Astrocyte of the cerebellum (primary cell): ENCODE measurements around the gene SPSB2.

Experiments
- DNase-seq: peaks from one replicate; pipeline ENCODE4 v3.0.0-alpha.2; 2011; ENCODE audit warnings: low read depth
- H3K4me3 ChIP-seq: 2 replicates; pipeline ENCODE4 v1.5.1; 2011; ENCODE audit warnings: mild to moderate bottlenecking, low read depth, low read length, moderate library complexity
- in situ Hi-C: cut with HindIII; loops from 2 replicates; pipeline ENCODE4 v1.10.0; 2017; ENCODE audit warnings: low sequenced_read_pairs
- TF ChIP-seq, protein P1 (sequence below): IDR thresholded peaks from 2 replicates; pipeline ENCODE4 v1.5.1; 2012; ENCODE audit warnings: low read length, low read depth, moderate library complexity, mild to moderate bottlenecking; ENCODE audit errors: missing control alignments

Gene SPSB2

DNA sequence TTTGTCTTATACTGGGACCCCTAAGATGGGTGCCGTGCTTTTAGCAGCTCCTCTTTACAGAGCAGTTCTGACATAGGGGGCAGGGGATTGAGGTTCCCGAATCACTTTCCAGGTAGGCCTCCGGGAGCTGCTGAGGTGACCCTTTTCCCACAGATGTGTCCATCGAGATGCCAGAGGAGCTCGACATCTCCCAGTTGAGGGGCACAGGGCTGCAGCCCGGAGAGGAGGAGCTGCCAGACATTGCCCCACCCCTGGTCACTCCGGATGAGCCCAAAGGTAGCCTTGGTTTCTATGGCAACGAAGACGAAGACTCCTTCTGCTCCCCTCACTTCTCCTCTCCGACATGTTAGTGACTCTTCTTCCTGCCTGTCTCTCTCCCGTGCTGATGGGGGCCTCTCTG lies 10.1 kb downstream of the SPSB2 start:
- in situ Hi-C loops: no loop called here
- no peak for DNase-seq
- TF ChIP-seq, protein P1, sequence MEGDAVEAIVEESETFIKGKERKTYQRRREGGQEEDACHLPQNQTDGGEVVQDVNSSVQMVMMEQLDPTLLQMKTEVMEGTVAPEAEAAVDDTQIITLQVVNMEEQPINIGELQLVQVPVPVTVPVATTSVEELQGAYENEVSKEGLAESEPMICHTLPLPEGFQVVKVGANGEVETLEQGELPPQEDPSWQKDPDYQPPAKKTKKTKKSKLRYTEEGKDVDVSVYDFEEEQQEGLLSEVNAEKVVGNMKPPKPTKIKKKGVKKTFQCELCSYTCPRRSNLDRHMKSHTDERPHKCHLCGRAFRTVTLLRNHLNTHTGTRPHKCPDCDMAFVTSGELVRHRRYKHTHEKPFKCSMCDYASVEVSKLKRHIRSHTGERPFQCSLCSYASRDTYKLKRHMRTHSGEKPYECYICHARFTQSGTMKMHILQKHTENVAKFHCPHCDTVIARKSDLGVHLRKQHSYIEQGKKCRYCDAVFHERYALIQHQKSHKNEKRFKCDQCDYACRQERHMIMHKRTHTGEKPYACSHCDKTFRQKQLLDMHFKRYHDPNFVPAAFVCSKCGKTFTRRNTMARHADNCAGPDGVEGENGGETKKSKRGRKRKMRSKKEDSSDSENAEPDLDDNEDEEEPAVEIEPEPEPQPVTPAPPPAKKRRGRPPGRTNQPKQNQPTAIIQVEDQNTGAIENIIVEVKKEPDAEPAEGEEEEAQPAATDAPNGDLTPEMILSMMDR: no peak

DNA sequence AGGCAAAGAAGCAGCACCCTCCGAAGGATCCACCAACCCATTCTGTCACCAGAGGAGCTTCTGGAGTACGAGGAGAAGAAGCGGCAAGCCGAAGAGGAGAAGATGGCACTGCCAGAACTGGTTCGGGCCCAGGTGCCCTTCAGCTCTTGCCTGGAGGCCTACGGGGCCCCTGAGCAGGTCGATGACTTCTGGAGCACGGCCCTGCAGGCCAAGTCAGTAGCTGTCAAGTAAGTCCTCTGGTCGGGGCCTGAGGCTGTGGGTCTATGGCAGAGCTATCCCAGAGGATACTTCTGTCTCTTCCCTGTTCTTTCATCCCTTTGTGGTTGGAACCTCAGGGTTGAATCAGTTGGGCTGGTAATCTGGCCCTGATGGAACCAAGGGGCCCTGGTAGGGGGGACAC lies 11.7 kb downstream of the SPSB2 start:
- in situ Hi-C loops: no loop called here
- DNase-seq: no peak
- TF ChIP-seq, protein P1: no peak
- H3K4me3 ChIP-seq: no peak overlapping the region

More for the DNA sequence above, 10.1 kb downstream of the SPSB2 start:
- H3K4me3 ChIP-seq: no peak overlapping the region

DNA sequence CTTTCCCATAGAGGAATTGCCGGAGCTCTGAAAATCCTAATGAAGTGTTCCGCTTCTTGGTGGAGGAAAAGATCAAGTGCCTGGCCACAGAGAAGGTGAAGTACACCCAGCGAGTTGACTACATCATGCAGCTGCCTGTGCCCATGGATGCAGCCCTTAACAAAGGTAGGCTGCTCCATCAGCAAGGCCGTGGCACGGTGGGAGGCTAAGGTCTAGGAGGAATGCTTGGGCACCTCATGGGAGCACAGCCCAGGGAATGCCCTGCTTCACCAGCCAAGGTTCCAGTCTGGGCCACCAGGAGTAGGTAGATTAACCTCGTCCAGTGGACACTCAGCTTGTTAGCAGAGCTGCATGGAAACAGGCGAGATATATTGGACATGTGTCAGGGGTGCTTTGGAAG lies 12.2 kb downstream of the SPSB2 start:
- in situ Hi-C loops: no loop called here

DNA sequence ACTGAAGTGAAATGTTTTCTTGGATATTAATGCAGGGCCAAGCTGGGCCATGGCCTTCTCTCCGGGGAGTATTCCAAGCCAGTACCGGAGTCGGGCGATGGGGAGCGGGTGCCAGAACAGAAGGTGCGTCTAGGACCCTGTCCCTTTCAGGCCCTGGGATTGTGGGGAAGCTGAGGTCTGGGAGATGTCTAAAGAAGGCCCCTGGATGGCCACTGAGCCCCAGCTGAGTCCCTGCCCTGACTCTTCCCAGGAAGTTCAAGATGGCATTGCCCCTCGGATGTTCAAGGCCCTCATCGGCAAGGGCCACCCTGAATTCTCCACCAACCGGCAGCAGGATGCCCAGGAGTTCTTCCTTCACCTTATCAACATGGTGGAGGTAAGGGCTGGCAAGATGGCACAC lies 13.0 kb downstream of the SPSB2 start:
- in situ Hi-C loops: no loop called here
- TF ChIP-seq, protein P1: no peak
- no peak for DNase-seq
- H3K4me3 ChIP-seq: no peak overlapping the region

More for the DNA sequence above, 12.2 kb downstream of the SPSB2 start:
- TF ChIP-seq, protein P1: no peak
- no peak overlapping the region for H3K4me3 ChIP-seq
- DNase-seq: no peak

DNA sequence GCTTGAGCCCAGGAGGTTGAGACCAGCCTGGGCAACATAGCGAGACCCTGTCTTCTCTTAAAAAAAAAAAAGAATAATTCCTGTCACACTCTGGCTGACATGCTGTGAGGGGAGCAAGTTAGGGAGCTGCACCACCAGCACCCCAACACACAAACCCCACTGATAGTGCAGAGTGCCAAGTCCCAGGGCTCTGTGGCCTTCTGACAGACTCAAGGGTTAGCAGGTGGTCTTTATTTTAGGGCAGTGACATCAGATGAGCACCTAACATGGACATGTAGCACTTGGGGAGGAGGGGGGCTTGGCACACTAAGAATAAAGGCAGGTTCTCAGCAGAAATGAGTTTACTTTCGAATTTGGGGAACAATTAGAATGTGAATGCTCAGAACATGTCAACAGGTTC lies 14.3 kb downstream of the SPSB2 start:
- in situ Hi-C loops: no loop called here
- TF ChIP-seq, protein P1: no peak
- DNase-seq: no peak
- H3K4me3 ChIP-seq: no peak overlapping the region

DNA sequence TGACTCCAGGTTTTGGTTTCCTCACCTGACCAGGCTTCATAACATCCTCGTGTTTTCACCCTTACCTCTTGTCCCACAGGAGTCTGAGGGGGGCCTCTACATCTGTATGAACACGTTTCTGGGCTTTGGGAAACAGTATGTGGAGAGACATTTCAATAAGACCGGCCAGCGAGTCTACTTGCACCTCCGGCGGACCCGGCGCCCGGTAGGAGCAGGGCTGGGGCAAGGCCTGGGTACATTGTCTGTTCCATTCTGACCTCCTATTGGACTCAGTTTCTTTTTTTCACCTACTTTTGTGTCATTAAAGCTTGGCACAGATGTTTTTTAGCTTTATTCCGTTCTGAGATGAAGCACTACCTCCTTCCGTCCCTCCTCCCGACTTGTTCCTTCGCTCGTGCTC lies 17.8 kb downstream of the SPSB2 start:
- in situ Hi-C loops: no loop called here
- TF ChIP-seq, protein P1: no peak
- H3K4me3 ChIP-seq: no peak overlapping the region
- DNase-seq: no peak

DNA sequence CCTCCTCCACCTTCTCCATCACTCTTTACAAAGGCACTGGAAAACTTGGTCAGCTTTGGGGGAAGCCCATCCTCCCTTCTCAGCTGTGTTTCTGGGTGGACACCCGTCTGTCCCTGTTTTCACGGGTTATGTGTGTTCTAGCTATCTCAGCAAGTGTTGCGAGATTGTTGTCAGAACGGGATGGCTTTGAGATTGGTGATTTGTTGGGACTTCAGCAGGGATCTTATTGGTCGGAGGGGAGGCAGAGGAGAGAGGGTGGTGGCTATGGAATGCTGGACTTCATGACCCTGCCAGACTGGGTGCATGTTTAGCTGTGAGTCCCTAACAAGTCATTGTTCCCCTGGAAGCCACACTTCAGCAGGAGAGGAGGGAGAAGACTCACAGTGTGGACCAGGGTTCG lies 19.1 kb downstream of the SPSB2 start:
- no peak overlapping the region for H3K4me3 ChIP-seq
- TF ChIP-seq, protein P1: no peak
- in situ Hi-C loops: no loop called here
- no peak for DNase-seq
